Heart right ventricle (tissue), 16 donors: ENCODE data around the gene PSPC1. TPM values are rescaled to one million over a fixed set of nuclear protein-coding genes. Genes with fewer than 3 reads are reported as not detected.
A peak's percentile ranks its signal among the peaks of the same experiment; 100 is the strongest.
"Not testable (repeated sequence)": the region's sequence is repeated elsewhere in the genome, so short reads cannot be mapped to it uniquely, and the experiment has no call there.

Experiments used
- ATAC-seq, 8 donors: fragments of 200-7000 bp; cut with Tn5 transposase; one replicate each; pipeline ENCODE4 v1.9.1; 2020; ENCODE audit warnings: mild to moderate bottlenecking in 8 of 8, moderate library complexity in 8 of 8, moderate number of reproducible peaks in 1 of 8
- DNase-seq, 2 donors: peaks; one replicate each; pipeline ENCODE4 v3.0.0-alpha.2; 2020
- H3K27ac ChIP-seq, 10 donors: fragments of 200-600 bp; sonication (generic) in 2 of 10; one replicate each; pipeline versions ENCODE4 v1.5.0 to v1.8.0; 2020 to 2022; ENCODE audit warnings: mild to moderate bottlenecking in 3 of 10
- H3K27me3 ChIP-seq, 7 donors: fragments of 200-600 bp; one replicate each; pipeline ENCODE4 v1.8.0; 2021 to 2022; ENCODE audit warnings: mild to moderate bottlenecking in 2 of 7
- H3K36me3 ChIP-seq, 9 donors: fragments of 200-600 bp; sonication (generic) in 1 of 9; one replicate each; pipeline versions ENCODE4 v1.5.0 to v1.8.0; 2020 to 2022; ENCODE audit warnings: mild to moderate bottlenecking in 2 of 9
- H3K4me1 ChIP-seq, 9 donors: fragments of 200-600 bp; sonication (generic) in 1 of 9; one replicate each; pipeline versions ENCODE4 v1.5.0 to v1.8.0; 2020 to 2022; ENCODE audit warnings: mild to moderate bottlenecking in 4 of 9
- H3K4me3 ChIP-seq, 10 donors: fragments of 200-600 bp; sonication (generic) in 2 of 10; one replicate each; pipeline versions ENCODE4 v1.5.0 to v1.8.0; 2020 to 2022; ENCODE audit warnings: mild to moderate bottlenecking in 7 of 10, moderate library complexity in 2 of 10
- H3K9me3 ChIP-seq, 11 donors: fragments of 200-600 bp in 10 of 11; sonication (generic) in 2 of 11; one replicate each; pipeline versions ENCODE4 v1.5.0 to v1.8.0; 2013 to 2022; ENCODE audit warnings: mild to moderate bottlenecking in 2 of 11, control low read depth in 1 of 11, moderate library complexity in 1 of 11
- CTCF ChIP-seq, 9 donors: fragments of 200-600 bp; sonication (generic) in 2 of 9; IDR thresholded peaks; one replicate each; pipeline versions ENCODE4 v1.5.0 to v1.8.0; 2021 to 2022; ENCODE audit warnings: antibody characterized with exemption in 9 of 9, mild to moderate bottlenecking in 5 of 9, moderate library complexity in 1 of 9
- WGBS, 2 donors: extraction: QIAGEN DNeasy Blood & Tissue Kit; methylation state at CpG; one replicate each; pipeline ENCODE4 v1.1.7; 2013; ENCODE audit warnings: inconsistent platforms in 1 of 2; 5-methylcytosine and 5-hydroxymethylcytosine counted together
- intact Hi-C, 10 donors: fragments of 100-400 bp; cut with DNase I; formaldehyde crosslinking; loops; one replicate each; pipeline versions ENCODE4 v1.11.1 to v1.14.2; 2022
- long read RNA-seq, 3 donors: library from polyadenylated mRNA; unstranded; transcript quantifications; one replicate each; pipeline ENCODE4 v2.0.0, GENCODE V29; 2020 to 2021
- polyA plus RNA-seq, 2 donors: library from polyadenylated mRNA; stranded (reverse); fragments of 200-250 nt; gene quantifications; one replicate each; pipeline ENCODE4 v1.2.3, GENCODE V29; 2013
- total RNA-seq, 10 donors: library from RNA; stranded (reverse); fragmentation: NEBNext Ultra II Directional in 3 of 10; extraction: Animal tissue kit (Norgen Biotek cat#: 25700) in 3 of 10; gene quantifications; one replicate each; pipeline versions ENCODE4 v1.2.1 to v1.2.4, GENCODE V29; 2021 to 2023
- donor health status: Arrhythmogenic right ventricular cardiomyopathy.
- donor health status: ischemic (EF 13 %, LVEDD 7.1; RV severe dilation, severe dysfunction).
- donor health status: healthy with polysubstance abuse.
- donor health status: DM: no; HTN: yes; CAD: no.
- donor health status: DM: no; HTN: no; CAD: no.
- donor health status: ischemic (EF 25% LVEDD 6.9; RV normal size, moderate dysfunction).
- donor health status: ischemic (EF 25% LVEDD 5.7; RV mildly dilated, moderate dysfunction).
- donor health status: healthy.
- donor health status: DM: yes; HTN: yes; CAD: no.
- donor health status: Ischemic cardiomyopathy.
- donor health status: ischemic (EF 35%, LVEDD 5.7; RV mildly dilated, moderate dysfunction).
- donor health status: nonischemic (EF 11% LVEDD 7.7; RV severe dilation, severe dysfunction).
- donor health status: DM: yes; HTN: yes; CAD: no.
- donor health status: PGD.
- donor health status: ischemic (EF 29% LVEDD 5.4; RV normal size, mild dysfunction).
- donor health status: nonischemic (EF 23%, LVEDD 6.1; RV moderate dilation, normal function).

Gene PSPC1
- total RNA-seq (10 to 100 TPM; 22.5 to 34.0 (median 26.3) TPM), polyA plus RNA-seq (10 to 100 TPM; 20.7 to 23.6 TPM)
- long read RNA-seq, donor 1, transcript PSPC1-201 (9 exons, 2,407 nt), result major isoform, 34 of 45 reads
- long read RNA-seq, donor 1, partial matches to known transcripts, result 1 of 45 reads
- long read RNA-seq, donor 1, other reads (novel, unspliced or antisense), result 6 of 45 reads
- long read RNA-seq, donor 2, transcript PSPC1-204 (8 exons, 1,709 nt), result minor isoform, 5 of 46 reads
- long read RNA-seq, donor 2, transcript PSPC1-201 (9 exons, 2,407 nt), result major isoform, 32 of 46 reads
- long read RNA-seq, donor 2, partial matches to known transcripts, result 1 of 46 reads
- long read RNA-seq, donor 2, other reads (novel, unspliced or antisense), result 4 of 46 reads
- long read RNA-seq, donor 3, transcript PSPC1-203 (8 exons, 1,647 nt), result minor isoform, 14 of 78 reads
- long read RNA-seq, donor 3, transcript PSPC1-201 (9 exons, 2,407 nt), result major isoform, 50 of 78 reads
- long read RNA-seq, donor 3, transcript PSPC1-206 (10 exons, 2,013 nt), result minor isoform, 5 of 78 reads
- long read RNA-seq, donor 3, partial matches to known transcripts, result 1 of 78 reads
- long read RNA-seq, donor 3, other reads (novel, unspliced or antisense), result 4 of 78 reads

GRCh38 chr13:19782727-19783682 lies at the start of gene PSPC1:
PSPC1 (minus strand) TSS chr13:19782945; CDS start chr13:19782757, 188 bp downstream.
- Histone ChIP-seq H3K4me3 (peak within 1 kb of the TSS; percentile 89 to 100 (median 95)), H3K4me1 (peaks cover 0 to 14% (median 10%) of the 10 kb centered on the region in 9 donors), H3K27ac (peak within 1 kb of the TSS; percentile 77 to 98 (median 96))
- intact Hi-C loops, result loop anchor here in 8 of 10 donors (2.0 to 10.0 kb wide), 6 partner anchors 79 to 179 kb away; partner anchors contain the start of genes ZMYM5 (in 8 of the 8) and MPHOSPH8 (in 4 of the 8)
- WGBS, 2 donors, result 21 to 22% methylated on average over 50 of the region's 50 CpGs
- H3K36me3 ChIP-seq, H3K9me3 ChIP-seq, H3K27me3 ChIP-seq: not testable (repeated sequence)
- ATAC-seq (peak; percentile 94 to 98 (median 97)), DNase-seq (peak; percentile 94 to 97)
- peak in 2 of 9 donors; percentile 13 to 30 for TF ChIP-seq CTCF (IDR thresholded peaks at IDR 0.05)

- intact Hi-C loops, result no loop called here
- Histone ChIP-seq H3K9me3 (no peaks in the 10 kb centered on the region), H3K4me3 (no peak overlapping the region), H3K27me3 (no peaks in the 10 kb centered on the region), H3K4me1 (peaks cover 0 to 4% (median 0%) of the 10 kb centered on the region in 9 donors), H3K27ac (no peak overlapping the region), H3K36me3 (peaks cover 0 to 91% (median 20%) of the 10 kb centered on the region in 9 donors)
- TF ChIP-seq CTCF (IDR thresholded peaks at IDR 0.05), result no peak
- WGBS, 2 donors, result 83% methylated on average over 3 of the region's 3 CpGs
- DNase-seq (no peak), ATAC-seq (no peak)
Observed at GRCh38 chr13:19822673-19823072, 39.9 kb upstream of the PSPC1 start.

GRCh38 chr13:19818223-19818842 lies 35.6 kb upstream of the PSPC1 start:
- H3K9me3 ChIP-seq, result no peaks in the 10 kb centered on the region
- peak in 1 of 2 donors; percentile 32 for DNase-seq
- TF ChIP-seq CTCF (IDR thresholded peaks at IDR 0.05), result peak in 7 of 9 donors; percentile 26 to 57 (median 41)
- H3K4me3 ChIP-seq, result no peak overlapping the region
- no peak overlapping the region for H3K27ac ChIP-seq
- intact Hi-C loops, result no loop called here
- peaks cover 0 to 73% (median 17%) of the 10 kb centered on the region in 9 donors for H3K36me3 ChIP-seq
- ATAC-seq, result peak in 6 of 8 donors; percentile 23 to 70 (median 34)
- 67 to 74% methylated on average over 27 of the region's 27 CpGs for WGBS, 2 donors
- peaks cover 0 to 4% (median 0%) of the 10 kb centered on the region in 9 donors for H3K4me1 ChIP-seq
- H3K27me3 ChIP-seq, result no peaks in the 10 kb centered on the region
